DMS 273 (cell line): ENCODE results near the gene CD2.

Experiments used
- DNase-seq: peaks from one replicate; lab custom pipeline; 2025; ENCODE audit not compliant: unreplicated experiment; lab: John Stamatoyannopoulos, UW

CD2 gene

DNA sequence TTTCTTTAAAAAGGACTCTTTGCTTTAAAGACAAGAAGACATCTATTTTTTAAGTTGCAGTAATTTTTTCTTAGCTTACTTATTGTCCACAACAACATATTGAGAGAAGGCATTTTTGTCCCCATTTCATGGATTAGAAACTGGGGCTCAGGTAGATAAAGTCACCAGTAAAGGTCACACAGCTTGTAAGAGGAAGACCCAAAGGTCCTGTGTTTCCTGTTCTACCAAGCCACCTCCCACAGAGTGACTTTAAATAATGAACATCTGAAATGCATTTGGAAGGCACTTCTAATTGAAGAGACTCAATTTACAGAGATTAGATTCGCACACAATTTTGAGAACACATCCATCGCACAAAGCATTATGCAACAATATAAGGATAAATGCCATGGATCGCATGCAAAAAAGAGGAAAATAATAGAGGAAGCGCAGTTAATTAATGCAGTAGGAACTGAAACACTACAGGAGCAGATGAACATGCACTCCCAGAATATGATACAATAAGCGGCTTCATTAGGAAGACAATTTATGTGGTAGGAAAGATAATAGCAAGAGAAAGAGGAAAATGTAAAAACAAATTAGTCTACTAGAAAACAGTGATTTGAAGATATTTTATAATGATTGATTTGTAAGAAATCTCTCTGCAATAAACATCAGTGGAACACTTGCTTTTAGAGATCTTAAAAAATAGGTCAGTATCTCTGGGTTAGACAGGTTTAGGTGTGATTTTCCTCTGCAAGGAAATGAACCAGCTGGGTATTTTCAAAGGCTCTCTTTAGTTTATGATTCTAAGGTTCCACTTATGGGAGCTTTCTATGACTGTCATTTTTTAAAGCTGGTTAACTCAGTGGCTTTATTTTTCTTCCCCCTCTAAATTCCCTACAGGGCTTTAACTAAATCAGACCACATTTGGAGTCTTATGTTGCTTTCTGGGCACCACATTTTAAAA is 27.1 kb upstream of the CD2 start:
- DNase-seq, result no peak

DNA sequence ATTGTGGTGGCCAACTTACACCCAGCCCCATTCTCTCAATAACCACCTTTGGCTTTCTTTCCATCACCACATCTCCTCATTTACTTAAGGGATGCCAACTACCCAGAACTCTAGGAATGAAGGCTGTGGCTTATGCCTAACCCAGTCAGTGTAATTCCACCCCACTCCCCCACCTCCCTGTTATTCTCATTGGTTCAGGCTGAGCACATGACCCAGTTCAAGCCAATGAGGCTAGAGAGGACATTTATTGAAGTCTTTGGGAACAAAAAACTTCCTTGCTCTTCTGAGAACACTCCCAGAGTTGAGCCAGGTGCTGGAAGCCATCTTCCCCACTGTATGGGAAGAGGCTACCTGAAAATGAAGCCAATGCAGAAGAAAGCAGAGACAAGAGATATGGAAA is 22.8 kb upstream of the CD2 start:
- DNase-seq, result no peak

DNA sequence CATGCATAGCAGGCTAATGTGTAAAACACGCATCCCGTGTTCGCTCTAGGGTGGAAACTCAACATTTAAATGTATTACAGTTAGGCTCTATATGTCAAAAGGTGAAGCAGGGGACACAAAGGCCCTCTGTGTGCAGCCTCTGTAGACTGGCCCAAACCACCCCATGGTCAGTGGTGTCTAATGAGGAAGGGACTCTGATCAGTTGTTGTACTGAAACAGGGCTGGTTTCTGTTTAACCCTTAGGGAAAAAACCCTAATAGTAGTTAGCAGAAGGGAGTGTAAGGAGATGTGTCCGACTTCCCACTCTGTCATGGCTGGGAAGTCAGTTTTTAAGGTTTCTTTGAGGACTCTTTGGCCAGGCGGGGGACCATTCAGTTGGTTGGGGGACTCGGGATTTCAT is 21.5 kb upstream of the CD2 start:
- DNase-seq, result no peak

DNA sequence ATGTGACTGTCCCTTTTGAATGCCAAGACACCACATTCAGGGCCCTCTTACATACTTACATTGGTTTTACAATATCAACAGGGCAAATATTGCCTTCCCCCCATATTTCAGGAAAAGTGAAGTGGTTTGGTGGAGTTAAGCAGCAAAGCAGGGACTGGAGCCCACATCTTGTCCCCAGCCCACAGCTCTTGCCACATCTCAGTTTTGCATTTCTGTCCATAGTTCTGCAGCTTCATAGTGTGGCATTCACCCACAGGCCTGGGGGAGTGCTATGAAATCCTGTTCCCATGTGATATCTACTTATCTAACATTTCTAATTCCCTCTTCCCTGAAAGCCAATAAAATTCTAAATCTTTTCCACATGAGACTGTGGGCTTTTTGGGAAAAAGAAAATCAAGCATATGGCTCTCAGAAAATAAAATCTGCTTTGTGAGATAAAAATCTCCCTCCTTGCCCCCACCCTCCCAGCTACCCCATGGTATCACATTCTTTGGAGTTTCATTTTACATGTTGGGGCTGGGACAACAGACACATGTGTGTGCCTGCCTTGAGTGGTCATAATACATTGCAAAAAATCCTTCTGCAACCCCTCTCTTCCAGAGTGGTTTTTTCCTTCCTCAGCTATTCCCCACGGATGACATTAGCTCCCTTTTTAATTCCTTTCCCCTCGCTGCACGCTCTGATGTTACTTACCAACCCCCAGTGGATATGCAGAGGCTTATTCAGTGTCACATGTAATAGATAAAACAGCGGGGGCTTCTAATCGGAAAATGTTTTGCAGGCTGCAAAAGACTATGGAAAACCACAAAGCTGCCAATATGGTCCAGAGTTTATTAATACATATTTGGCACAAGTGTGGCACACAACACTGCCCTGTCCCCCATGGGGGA is 20.5 kb upstream of the CD2 start:
- DNase-seq, result peak; percentile 32

DNA sequence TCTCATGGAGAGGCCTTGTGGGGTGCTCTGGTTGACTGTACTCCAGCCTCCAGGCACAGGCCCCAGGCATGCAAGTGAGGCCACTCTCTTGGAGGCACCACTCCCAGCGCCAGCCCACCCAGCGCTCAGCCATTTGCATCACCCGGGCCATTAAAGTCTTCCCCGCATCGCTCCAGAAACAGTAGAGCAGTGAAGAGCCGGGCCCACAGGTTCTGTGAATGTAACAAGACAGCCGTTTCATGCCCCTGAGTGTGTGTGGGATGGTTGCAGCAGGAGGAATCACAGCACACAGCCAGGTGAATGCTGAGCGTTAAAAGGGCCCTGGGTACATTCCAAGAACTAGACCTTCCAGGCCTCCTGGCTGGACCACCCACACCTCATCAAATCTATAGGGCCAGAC is 19.0 kb upstream of the CD2 start:
- no peak for DNase-seq

DNA sequence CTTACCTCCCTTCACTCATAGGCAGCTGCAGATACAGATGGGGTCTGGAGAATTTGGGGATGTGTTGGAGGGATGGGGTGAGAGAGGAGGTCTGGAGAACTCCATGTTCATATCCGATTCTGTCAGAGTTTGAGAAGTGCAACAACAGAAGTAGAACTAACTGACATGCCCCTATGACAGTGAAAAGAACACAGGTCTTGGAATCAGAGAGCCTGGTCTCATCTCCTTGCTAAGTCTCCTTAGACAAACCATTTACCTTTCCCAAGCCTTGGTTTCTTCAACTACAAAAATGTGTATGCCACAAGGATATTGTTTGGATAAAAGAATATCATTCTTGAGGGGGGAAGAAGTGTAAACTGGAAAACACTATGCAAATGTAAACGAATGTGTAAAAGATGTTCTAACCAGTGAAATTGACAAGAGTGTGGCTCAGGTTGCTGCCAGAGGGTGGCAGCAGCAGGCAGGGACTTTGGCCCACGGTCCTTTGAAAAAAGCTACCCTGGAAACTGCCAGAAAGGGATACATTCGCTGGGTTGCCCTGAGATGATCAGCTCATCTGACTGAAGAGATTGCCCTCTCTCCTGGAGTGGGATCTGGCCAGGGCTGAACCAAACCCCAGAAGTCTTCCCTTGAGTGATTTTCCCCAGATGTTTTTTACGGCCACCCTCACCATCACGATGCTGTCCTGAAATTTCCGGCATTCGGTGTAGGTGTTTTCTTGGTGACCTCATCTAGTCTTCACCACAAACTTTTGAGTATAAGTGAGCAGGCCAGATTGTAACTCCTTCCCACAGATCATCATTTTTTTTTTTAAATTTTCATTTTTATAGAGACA is 17.0 kb upstream of the CD2 start:
- peak; percentile 78 for DNase-seq

DNA sequence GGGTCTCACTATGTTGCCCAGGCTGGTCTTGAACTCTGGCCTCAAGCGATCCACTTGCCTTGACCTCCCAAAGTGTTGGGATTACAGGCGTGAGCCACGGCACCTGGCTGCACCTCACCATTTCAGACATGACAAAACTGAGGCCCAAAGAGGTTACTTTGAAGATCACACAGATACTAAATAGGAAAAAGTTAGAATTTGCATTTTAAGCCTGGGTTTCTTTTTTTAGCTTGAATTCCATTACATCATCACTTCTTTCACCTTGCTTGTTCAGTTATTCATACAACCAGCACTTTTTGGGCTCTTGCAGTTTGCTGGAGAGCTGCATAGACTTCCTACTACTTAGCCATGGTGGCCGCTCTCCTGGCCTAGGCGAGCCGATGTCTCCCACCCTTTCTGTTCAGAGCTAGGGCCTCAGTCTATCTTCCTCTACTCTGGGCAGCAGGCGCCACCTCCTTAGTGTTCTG is 16.3 kb upstream of the CD2 start:
- no peak for DNase-seq

DNA sequence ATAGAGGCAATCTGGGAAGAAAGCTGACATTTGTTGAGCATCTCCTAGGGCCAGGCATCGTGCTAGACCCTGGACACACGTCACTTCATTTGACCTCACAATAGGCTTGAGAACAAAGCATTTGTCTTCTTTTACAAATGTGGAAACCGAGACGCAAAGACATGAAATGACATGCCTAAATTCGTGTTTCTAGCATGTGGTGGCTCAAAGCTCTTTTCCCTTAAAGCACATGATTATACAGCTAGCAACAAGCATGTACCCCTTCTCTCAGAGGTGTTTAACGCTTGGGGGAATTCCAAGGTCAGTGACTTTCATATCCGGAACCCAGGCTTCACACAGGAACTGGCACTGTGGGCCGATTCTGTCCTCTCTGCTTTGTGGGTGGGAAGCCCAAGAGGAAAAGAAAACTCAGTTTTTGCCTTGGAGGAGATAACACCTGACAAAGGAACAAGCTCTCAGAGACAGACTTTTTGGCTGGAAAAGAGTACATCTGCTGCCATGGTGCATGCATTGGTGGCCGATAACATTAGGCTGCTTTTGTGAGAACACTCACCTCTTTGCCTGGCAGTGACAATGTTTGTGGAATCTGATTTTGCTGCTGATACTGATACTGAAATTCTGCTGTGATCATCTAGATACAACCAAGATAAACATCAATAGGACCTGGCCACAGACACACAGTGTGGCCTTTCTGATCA is 15.4 kb upstream of the CD2 start:
- no peak for DNase-seq

DNA sequence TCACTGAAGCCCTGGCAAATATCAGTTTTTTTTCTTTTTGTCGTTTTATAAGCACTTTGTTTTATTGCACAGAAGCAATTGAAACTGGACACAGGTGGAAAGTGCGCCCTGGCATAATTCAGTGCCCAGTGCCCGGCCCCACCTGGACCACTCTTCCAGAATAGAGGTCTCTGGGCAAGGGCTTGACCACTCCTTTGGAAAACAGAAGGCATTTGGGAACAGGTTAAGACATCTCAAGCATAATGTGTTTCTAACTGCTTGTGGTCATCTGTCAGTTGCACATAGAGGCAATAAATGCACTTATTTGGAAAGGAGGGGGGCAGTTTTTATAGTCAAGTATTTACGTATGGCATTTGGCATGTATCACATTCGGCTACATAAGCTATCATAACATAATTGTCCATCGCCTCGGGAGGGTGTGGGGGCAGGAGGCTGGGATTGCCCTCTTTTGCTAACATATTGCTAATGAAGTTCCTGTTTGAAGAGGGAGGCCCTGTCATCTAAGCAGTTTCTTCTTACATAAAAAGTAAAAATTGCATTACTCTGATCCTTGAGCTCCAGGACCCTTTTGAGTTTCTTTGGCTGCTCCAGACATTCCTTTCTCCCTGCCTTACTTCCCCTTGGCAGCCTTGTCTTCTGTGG is 14.7 kb upstream of the CD2 start:
- no peak for DNase-seq

DNA sequence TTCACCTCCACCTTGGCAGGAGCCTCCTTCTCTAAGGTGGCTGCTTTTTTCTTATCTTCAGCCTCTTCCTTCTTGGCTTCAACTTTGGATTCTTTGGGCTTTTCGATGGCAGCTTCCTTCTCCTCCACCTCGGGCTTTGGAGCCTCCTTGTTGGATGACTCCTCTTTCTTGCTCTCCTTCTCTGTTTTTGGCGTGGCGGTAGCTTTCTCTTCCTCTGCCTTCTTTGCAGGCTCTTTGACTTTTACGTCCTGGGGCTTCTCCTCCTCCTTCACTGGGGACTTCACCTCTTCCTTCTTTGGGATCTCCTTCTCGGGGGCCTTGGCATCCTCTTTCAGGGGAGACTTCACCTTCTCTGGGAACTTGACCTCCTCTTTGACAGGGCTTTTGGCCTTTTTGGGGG is 13.9 kb upstream of the CD2 start:
- DNase-seq, result no peak

DNA sequence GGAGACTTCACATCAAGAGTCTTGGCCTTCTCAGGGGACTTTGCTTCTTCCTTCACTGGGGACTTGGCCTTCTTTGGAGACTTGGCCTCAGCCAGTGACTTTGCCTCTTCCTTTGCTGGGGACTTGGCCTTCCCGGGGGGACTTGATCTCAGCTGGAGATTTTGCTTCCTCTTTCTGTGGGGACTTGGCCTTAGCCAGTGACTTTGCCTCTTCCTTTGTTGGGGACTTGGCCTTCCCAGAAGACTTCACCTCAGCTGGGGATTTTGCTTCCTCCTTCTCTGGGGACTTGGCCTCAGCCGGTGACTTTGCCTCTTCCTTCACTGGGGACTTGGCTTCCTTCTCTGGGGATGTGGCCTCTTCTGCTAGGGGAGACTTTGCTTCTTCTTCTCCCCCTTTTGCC is 13.5 kb upstream of the CD2 start:
- no peak for DNase-seq

DNA sequence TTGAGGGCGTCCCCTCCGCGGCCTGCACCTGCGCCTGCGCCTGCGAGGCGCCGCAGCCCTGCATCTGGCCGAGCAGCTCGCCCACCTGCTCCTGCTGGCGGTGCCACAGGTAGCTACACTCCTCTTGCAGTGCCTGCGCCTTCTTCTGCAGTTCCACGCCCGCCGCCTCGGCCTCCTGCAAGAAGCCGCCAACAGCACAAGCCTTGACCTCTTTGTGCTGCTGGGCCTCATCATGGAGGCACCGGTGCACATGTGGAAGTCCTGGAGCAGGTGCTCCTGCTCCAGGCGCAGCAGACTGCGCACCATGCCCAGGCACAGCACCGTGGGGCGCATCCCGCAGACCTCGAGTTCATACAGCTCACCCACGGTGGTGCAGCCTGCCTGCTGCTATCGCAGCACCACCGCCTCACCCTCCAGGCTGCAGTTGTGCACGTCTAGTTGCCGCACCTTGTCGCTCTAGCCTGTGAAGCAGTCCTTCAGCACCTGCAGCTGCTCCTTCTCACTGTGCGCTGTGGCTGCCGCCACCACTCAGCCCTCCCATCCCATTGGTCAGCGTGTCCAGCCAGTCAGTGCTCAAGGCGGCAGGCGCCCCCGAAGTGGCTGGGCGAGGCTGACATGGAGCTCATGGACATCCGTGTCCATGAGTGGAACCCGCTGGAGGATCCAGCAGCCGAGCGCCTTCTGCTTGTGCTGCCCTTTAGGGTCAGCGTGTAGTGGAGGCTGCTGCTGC is 12.2 kb upstream of the CD2 start:
- no peak for DNase-seq

DNA sequence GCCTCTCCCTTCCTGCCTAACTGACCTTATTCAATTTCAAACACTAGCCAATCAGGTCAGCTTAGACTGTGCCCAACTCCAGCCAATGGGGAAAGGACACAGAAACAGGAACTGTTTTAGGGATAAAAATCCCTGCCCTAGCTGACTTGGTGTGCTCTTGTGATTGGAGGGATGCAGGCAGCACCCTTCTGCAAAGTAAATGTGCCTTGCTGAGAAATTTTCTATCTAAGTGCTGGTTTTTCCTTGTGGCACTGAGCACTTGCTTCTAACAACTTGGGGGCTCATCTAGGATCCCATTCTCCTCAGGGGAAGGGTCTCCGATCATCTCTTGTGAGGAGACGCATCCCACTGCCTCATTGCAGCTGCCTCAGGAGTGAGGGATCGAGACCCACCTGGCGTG is 10.7 kb upstream of the CD2 start:
- DNase-seq, result peak; percentile 20

DNA sequence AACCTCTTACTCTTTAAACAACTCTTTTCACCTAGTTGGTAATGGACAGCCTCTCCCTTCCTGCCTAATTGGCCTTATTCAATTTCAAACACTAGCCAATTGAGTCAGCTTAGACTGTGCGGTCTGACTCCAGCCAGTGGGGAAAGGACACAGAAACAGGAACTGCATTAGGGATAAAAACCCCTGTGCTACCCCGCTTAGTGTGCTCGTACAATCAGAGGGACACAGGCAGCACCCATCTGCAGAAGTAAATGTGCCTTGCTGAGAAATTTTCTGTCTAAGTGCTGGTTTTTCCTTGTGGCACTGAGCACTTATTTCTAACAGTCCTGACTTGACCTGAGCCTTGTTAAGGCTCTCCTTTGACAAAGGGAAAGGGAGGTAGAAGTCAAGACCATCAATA is 6.0 kb upstream of the CD2 start:
- no peak for DNase-seq

DNA sequence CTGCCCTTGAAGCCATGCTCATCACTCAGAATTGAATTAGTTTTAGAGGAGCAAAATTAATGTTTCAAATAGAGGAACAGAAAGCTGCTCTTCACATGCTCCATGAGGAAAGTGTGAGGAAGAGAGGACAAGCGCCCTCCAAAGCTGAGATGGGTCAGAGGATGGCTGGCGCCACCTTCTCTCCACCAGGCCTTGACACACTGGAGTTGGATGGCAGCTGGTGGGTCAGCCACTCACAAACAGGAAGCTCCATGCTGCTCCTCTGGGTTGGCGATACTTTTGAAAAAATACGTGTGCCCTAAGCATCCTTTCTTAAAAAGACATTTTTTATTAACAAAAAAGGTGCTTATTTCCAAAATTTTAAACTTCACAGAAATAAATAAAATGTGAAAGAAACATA is 3.1 kb upstream of the CD2 start:
- no peak for DNase-seq

DNA sequence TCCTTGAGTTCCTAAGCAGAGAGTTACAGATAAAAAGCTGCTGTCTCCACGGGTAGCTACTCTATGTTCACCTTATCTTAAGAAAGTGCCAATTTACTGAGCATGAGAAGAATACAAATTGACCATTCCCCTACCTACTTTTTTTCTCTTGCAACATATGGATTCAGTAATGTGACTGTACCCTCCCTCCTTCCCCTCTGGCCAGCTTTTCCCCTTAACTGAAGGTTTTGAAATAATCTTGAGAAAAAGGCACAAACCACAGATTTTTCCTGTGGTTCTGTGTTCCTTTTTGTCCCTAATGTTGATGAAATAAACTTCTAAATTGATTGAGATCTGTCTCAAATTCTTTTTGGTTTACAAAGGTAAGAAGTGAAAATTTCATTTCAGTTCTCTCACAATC is 2.6 kb upstream of the CD2 start:
- no peak for DNase-seq

DNA sequence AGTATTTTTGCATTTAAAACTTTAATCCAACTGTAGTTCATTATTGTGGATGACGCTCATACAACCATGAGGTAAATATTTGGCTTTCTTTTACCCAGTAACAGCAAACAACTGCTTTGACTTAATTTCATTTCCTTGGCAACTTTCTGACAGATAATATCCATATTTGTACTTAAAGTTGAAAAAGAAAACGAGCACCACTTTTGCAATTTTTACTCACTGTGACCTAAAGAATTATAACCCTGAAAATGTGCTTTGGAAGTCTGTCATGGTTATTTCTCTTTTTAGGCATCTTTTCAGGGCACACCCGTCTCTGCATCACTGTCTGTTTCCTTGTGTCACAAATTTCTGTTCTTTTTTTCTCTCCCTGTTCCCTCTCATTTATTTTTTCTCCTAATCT is 918 bp upstream of the CD2 start:
- DNase-seq, result no peak

DNA sequence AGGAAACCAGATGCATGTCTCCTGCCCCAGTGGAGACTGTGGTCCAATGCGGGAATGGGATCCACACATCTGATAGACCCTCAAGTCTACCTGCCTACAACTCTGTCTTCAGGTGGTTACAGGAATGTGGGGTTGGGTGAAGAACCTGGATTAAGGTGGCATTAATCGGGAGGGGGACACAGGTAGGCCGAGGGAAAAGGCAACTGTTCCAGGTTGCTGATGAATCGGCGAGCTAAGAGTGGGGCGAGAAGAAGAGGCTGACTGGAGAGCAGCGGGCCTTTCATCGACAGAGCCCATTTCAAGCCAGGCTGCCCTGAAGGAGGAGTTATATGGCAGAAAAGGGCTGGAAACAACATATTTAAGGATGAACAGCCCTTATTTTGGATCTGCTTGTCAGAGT is 836 bp downstream of the CD2 start:
- no peak for DNase-seq

DNA sequence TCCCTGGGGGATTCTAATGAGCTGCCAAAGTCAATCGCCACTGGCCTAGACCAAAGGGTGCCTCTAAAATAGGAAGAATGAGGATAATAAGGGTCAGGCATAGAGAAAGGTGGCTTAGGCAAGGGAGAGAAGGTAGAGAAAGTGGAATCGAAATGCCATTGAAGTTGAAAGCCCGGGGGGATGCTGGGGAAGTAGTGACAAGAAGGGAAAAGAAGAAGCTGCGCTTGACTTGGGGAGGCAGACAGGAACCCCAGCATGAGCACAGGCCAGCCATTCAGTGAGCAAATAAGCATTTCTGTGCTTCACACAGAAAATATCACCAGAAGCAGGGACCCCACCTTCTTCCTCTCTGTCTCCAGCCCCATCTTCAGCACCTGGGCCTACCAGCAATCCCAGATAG is 1.5 kb downstream of the CD2 start:
- DNase-seq, result no peak
